ENCODE data around the gene MYH6.

DNA sequence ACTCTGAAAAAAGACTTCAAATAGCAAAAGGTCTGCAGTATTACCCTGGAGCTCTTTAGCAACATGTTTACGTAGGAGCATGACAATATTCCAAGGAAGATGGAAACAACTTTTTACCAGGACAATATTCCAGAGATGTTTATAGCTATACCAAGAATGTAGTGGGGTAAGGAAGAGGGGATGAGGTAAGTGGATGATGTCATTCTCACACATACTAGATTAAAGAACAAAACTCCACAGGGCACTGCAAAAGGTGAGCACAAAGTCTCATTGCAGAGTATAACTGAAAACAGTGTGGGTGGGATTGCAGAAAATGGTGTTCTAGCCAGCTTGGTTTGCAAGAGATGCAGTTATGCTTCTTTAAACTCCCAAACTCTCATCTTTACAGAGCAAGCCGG lies 22.8 kb downstream of the MYH6 start:
- no peak for TF ChIP-seq EZH2 (IDR thresholded peaks at IDR 0.05)
- TF ChIP-seq POLR2AphosphoS5 (IDR thresholded peaks at IDR 0.05; ENCODE audit: borderline replicate concordance, low read depth, low read length) = no peak
- TF ChIP-seq FOXP2 (optimal IDR thresholded peaks at IDR 0.05; ENCODE audit: control extremely low read depth, extremely low read length, insufficient read depth) = no peak
